Endometrial microvascular endothelial cells (primary cell): ENCODE data around the gene PKIG. TPM values are rescaled to one million over a fixed set of nuclear protein-coding genes. Genes with fewer than 3 reads are reported as not detected.
"Not testable (repeated sequence)": the region's sequence is repeated elsewhere in the genome, so short reads cannot be mapped to it uniquely, and the experiment has no call there.

Source experiments
- in situ Hi-C: cut with HindIII; loops from 2 replicates; pipeline ENCODE4 v1.10.0; 2017; ENCODE audit warnings: low sequenced_read_pairs, low pct_unique_long_range_greater_than_20kb; ENCODE audit errors: inconsistent ontology term
- total RNA-seq: library from RNA; depleted of rRNA; stranded (reverse); fragments of >200 nt; gene quantifications from one replicate; pipeline ENCODE4 v1.2.3, GENCODE V29; 2015; ENCODE audit errors: inconsistent ontology term

PKIG gene
- total RNA-seq, 1 donor from 2014 or later, result 147 TPM

DNA sequence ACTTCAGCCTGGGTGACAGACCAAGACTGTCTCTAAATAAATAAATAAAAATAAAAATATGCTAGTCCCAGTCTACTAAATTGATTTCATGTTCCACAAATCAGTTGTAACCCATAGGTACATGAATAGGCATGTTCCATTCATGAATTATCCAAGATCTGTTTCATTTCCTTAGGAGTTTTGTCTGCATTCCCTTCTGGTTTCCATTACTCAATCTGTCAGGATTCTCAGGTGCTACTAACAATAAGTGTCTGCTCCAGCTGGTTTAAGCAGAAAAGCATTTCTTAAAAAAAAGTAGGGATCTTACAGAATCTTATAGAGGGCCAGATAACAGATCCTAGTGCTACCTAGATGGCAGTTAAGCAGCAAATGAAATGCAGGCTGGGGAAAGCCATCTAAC lies 15.6 kb upstream of the PKIG start:
- in situ Hi-C loops, result no loop called here

GRCh38 chr20:44570367-44570766 lies 12.0 kb upstream of the PKIG start:
- in situ Hi-C loops, result no loop called here

DNA sequence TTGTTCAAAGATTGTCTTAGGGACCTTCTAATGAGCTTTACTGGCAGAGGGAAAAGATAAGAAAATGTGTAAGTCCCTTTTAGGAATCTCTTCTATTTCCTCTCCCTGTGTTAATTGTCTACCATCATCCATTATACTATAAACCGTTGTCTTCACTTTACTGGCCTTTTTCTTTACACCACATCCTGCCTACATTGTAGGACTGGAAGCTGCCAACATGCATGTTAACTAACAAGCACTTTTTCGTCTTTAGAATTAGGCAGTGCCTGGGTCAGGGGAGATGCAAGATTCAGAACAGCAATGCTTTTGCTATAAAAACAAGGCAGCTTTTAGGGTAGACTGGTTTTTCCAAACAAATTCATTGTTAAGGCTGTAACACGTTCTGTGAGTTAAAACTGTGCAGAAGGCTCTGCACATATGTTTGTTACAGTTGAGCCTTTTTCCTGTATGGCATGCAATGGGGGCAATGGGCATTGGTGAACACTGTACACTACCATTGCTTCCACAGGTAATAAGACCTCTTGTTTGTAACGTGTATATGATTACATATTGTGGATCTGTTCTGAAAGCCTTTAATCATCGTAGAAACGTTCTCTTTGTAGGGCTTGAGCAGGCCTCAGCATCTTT lies 10.9 kb upstream of the PKIG start:
- in situ Hi-C loops, result no loop called here

GRCh38 chr20:44572551-44573500 lies 9.6 kb upstream of the PKIG start:
- in situ Hi-C loops, result no loop called here

DNA sequence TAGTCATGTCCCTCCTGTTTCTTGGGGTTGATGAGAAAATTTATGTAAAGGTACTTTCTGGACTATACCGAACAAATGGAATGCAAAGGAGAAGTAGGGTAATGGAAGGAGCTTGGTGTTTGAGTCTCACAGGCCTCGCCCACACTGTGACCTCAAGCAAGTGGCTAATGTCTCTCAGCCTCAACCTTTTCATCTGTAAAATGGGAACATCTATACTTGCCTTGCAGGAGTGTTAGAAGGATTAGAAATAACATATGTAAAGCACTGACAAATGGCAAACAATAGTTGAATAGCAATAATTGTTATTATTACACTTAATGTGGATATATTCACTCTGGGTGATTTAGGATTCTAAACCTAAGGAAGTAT lies 8.9 kb upstream of the PKIG start:
- in situ Hi-C loops, result no loop called here

- in situ Hi-C loops, result no loop called here
Measured at GRCh38 chr20:44574372-44574771, 8.0 kb upstream of the PKIG start.

GRCh38 chr20:44576297-44576696 lies 6.1 kb upstream of the PKIG start:
- in situ Hi-C loops, result no loop called here

DNA sequence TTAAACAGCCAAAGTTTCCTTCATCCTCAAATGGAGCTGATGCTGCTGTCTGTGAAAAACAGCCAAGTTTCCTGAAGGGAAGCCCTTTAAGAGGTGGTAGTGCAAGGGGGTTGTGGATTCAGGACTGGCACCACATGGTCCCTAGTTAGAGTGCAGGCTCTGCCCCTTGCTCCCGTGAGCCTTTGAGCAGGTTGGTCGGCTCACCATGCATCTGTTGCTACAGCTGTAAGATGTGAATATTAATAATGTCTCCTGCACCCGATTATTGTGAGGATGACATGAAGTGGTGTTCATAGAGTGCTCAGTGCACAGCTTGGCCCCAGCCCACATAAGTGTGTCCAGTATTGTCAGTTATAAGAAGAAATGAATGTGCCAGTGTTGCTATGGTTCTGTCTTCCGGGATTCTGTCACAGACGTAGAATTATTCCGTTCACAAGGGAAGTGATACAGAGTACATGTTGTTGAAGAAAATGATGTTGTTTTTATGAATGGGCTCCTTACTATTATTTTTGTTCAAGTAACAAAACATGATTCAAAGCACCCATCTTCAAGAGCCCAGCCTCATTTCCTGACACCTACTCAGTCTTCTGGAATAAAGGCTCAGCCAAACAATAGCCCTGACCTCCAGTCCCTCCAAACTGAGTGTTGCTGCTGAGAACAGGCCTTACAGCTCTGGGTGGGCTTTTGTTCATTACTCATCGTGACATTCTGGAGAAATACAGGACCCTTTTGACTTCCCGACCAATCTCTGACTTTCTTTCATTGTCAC lies 2.9 kb upstream of the PKIG start:
- in situ Hi-C loops, result no loop called here

- in situ Hi-C loops, result no loop called here
Measured at GRCh38 chr20:44580581-44581268, 1.7 kb upstream of the PKIG start.

DNA sequence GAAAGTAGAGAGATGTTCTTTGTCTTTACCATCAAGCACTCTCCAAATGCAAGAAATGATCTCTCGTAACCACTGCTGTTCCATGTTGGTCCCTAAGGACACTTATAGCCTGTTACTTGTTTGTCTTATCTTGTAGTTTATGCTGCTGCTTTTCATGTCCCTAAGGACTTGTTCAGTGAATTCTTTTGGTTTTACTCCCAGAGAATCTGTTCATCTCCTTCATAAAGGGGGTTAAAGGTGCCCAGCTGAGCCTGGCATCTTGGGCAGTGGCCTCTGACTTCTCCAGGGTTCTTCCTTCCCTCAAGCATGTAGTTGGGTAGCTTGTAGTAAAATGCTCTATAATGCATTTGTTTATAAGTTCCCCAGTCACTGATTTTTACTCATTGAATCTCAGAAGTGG lies 864 bp upstream of the PKIG start:
- in situ Hi-C loops, result no loop called here

GRCh38 chr20:44583157-44583556 lies 778 bp downstream of the PKIG start:
- in situ Hi-C loops, result no loop called here

DNA sequence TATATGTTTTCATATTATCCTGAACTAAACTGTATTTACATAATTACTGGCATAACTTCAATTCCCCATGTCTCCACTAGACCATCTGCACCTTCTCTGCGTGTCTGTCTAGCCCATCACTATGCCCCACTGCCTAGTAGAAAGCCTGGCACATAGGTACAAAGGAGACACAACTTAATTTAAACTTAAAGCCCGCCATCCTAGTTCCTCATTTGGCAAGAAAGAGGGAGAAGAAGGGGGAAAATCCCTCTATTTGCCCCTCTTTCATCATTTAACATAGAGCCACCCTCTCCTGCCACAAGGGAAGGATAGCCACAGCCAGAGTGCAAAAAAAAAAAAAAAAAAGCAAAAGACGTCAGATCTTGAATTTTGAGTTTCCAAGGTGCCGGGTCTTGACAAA lies 1.8 kb downstream of the PKIG start:
- in situ Hi-C loops, result no loop called here

DNA sequence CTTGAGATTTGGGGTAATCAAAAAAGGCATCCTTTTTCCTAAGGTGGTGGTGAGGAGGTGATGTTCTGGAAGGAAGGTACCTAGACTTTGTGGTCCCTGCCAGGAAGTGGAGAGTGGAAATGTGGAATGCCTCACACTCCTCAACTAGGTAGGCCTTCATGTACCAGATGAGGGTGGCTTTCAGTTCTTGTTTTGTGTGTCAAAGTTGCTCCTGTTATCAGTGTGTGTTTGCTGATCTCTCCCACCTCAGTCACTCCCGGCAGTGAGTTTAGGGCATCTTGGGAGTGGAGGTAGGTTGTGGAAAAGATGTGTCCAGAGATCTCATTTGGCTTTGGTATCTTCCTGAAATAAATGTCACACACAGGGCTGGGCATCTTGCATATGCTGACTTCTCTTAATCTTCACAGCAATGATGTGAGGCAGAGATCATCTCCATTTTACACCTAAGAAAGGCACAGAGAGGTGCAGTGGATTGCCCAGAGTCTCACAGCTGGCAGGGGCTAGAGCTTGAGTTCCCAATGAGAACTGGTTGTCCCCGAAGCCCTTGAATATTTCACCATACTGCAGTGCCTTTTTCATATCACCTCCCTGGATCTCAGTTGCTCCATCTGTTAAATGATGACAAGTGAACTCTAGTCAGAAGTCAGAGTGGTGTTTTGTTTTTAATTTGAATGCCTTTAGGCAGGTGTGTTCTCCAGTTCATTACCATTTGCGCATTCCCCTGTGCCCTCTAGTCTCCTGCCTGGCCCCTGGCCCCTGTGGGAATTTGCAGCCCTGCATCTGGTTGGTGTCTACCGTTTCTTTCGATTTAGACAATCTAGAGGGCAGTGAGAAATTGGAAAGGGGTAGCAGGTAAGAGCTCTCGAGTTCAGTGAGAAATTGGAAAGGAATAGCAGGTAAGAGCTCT lies 2.9 kb downstream of the PKIG start:
- in situ Hi-C loops, result no loop called here

DNA sequence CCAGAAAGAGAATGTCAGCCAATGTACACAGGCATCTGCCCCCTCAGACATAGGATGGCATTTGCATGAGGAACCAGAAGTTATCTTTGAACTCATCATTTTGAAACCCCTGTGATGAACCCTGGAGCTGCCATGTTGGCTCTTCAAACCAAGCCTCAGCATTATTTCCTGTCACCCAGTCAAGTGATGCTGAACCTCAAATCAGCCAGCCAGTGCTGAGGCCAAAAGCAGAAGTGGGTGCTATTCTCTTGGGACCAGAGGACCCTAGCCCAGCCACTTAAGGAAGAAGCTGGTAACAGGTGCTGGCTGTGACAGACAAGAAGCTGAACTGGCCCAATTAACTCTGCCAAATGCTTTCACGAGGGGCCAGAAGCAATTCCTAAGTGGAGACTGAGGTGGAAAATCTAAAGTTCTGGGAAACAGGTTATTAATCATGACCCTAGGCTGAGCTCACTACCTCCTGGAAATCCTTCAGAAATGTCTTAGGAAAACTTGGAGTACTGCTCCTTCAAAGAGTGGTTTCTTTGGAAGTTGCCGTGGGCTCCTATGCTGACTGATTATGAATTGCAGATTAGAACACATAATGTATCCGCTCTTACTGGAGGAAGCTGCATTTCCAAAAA lies 4.0 kb downstream of the PKIG start:
- in situ Hi-C loops, result no loop called here

DNA sequence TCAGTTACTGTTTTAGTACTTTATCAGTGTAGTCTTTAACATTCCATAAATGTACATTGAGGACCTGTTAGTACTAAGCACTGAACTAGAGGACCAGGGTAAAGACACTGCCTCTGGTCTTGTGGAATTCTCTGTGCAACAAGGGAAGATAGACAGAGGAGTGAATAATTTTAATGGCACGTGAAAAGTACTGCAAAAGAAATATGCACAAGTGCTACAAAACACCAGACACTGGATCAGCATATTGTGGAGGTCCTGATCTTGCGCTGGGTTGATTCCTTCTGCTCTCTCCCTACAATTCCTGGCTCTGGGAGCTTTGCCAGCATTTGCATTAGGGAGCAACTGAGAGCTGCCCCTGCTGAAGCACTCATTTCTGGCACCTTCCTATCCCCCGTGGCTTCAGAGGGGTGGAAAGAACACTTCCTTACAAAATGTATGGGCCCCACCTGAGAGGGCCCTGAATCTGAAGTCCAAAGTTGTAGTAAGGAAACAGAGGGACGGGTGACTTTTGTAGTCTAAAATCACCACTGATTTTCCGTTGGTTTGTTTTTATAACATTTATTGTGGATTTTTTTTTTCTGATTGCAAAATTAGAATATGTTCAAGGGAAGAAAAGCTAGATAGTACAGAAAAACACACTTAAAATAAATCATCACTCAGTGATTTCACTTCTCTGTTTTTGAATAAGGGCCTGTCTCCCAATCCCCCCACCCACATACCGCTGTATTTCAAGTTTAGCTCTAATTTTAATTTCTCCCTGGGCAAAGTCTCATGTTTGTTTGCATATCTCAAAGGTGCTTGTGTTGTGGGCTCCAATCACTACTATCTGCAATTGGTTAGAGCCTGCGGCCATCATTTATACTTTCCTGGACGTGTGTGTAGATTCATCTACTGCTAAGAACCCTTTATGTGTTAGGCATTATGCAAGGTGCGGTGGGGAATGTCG lies 4.9 kb downstream of the PKIG start:
- in situ Hi-C loops, result no loop called here

DNA sequence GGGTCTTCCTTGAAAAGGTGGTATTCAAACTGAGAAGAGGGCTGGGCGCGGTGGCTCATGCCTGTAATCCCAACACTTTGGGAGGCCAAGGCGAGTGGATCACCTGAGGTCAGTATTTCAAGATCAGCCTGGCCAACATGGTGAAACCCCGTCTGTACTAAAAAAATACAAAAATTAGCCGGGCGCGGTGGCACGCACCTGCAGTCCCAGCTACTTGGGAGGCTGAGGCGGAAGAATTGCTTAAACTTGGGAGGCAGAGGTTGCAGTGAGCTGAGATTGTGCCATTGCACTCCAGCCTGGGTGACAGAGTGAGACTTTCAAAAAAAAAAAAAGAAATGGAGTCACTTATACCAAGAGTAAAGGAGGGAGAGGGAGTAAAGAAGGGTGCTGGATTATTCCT lies 5.9 kb downstream of the PKIG start:
- in situ Hi-C loops, result not testable (repeated sequence)

- in situ Hi-C loops, result no loop called here
Measured at GRCh38 chr20:44589537-44589936, 7.2 kb downstream of the PKIG start.
